Ishikawa (cell line): ENCODE measurements around the gene MRPS31.

ENCODE experiments used
- EP300 ChIP-seq: IDR thresholded peaks from 2 replicates; pipeline ENCODE4 v1.6.1; 2012; ENCODE audit warnings: borderline replicate concordance
- TAF1 ChIP-seq: IDR thresholded peaks from 2 replicates; pipeline ENCODE4 v1.6.1; 2012; ENCODE audit warnings: low read depth, mild to moderate bottlenecking
- TCF12 ChIP-seq: IDR thresholded peaks from 2 replicates; pipeline ENCODE4 v1.6.1; 2012; ENCODE audit warnings: low read depth
- YY1 ChIP-seq: IDR thresholded peaks from 2 replicates; pipeline ENCODE4 v1.6.1; 2012; ENCODE audit warnings: low read depth
- TF ChIP-seq, protein P1 (sequence below): IDR thresholded peaks from 2 replicates; pipeline ENCODE4 v1.6.1; 2012

DNA sequence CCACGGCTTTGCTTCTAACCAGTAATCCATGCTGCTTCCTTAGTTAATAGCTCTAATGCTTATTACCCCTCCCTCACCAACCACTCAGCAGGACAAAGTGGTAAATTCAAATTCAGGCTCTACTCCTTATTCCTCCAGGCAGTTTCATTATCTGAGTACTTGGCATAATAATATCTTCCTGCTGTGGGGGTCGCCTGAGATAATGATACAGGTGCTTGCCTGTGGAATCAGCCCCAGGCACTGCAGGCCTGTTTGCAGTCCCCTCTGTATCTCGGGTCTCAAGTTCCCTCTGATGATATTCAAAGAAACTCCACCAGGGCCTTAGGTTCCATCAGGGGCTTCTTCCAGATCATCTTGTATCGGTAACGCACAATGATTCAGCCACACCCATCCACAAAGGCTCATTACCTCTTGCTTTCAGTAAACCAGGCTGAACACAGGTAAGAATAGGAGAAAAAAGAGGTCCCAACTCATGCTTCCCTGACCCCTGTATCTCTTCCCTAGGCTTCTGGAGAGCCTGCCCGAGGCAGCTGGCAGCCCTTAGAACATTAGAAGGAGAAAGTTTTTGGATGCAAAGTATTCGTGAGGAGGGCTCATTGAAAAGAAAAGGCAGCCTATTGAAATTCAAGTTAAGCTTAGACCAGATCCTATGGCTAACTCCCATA lies 90.2 kb downstream of the MRPS31 start:
- TF ChIP-seq YY1 (no peak), TCF12 (no peak), EP300 (no peak), TAF1 (no peak)
- TF ChIP-seq, protein P1, sequence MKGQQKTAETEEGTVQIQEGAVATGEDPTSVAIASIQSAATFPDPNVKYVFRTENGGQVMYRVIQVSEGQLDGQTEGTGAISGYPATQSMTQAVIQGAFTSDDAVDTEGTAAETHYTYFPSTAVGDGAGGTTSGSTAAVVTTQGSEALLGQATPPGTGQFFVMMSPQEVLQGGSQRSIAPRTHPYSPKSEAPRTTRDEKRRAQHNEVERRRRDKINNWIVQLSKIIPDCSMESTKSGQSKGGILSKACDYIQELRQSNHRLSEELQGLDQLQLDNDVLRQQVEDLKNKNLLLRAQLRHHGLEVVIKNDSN, result no peak
